ENCODE measurements around the gene CD53.

GRCh38 chr1:110893908-110894490 lies 21.1 kb downstream of the CD53 start:
- TF ChIP-seq EZH2 (IDR thresholded peaks at IDR 0.05) (no peak), EZH2phosphoT487 (IDR thresholded peaks at IDR 0.05) (no peak), CTCF (IDR thresholded peaks at IDR 0.05) (no peak)
